Measurements from ENCODE around the gene ATP6AP1. TPM values are rescaled to one million over a fixed set of nuclear protein-coding genes. Genes with fewer than 3 reads are reported as not detected.

ATP6AP1 gene
- total and polyA plus RNA-seq, 9 of the 15 experiments (the other 6 are each of a cell fraction or from before 2014, with no cell fraction given), result 8.3 to 90.5 (median 52.9) TPM

DNA sequence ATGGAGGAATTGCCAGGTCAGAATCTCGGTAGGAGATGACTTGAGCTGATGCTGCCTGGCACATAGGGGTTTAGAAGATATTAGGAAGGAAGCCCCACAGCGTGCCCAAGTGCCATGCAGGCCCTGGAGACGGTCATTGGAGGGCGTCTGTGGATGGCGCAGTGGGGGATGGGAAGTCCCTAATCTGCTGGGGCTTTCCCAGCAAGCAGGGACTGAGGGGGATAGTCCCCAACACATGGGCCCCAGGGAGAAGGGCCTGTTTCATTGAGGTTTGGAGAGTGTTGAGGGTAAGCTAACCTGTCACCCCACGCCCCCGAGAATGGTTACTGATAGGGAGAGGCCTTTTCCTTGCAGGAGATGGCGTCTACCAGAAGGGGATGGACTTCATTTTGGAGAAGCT, 9.3 kb upstream of the ATP6AP1 start:
- Histone ChIP-seq H3K4me1 (replicated peaks in 1 of 2; ENCODE audit: control insufficient read depth in 2 of 2, insufficient read depth in 2 of 2, low read length in 2 of 2) (peaks cover 0 to 20% of the 10 kb centered on the region in 2 experiments; a peak in 2 of 5 replicates), H2AFZ (ENCODE audit: low read depth, low read length) (no peak overlapping the region), H3K79me2 (ENCODE audit: control insufficient read depth, insufficient read depth, low read length) (no peaks in the 10 kb centered on the region), H3K27ac (ENCODE audit: extremely low read depth, low read depth, low read length) (no peak overlapping the region), H3K4me3 (no peak overlapping the region), H3K4me2 (ENCODE audit: insufficient read depth, low read length) (no peak overlapping the region), H3K27me3 (ENCODE audit: control insufficient read depth in 2 of 2, insufficient read depth in 2 of 2, low read length in 2 of 2) (no peaks in the 10 kb centered on the region), H4K20me1 (replicated peaks; ENCODE audit: control insufficient read depth, insufficient read depth, low read length) (no peaks in the 10 kb centered on the region), H3K9me1 (ENCODE audit: control insufficient read depth, insufficient read depth, low read length) (no peaks in the 10 kb centered on the region), H3K9me3 (replicated peaks; ENCODE audit: control insufficient read depth, insufficient read depth, low read depth, low read length) (no peaks in the 10 kb centered on the region), H3K36me3 (ENCODE audit: control insufficient read depth, insufficient read depth, low read length) (no peaks in the 10 kb centered on the region), H3K9ac (ENCODE audit: insufficient read depth in 1 of 2, low read depth in 2 of 2, low read length in 2 of 2) (peak overlapping the region in 1 of 2 experiments; percentile 74; a peak in 1 of 4 replicates)
- BruUV-seq (replicated peaks), result no TSS peak
- no peak for DNase-seq (ENCODE audit: extremely low read depth in 1 of 4, low spot score in 3 of 4)
- intact Hi-C loops (cut with micrococcal nuclease) (no loop called here), in situ Hi-C loops (cut with MboI) (no loop called here)
- ChIA-PET CTCF (ENCODE audit: low intra/inter-chr PET ratio) (no interaction called here), POLR2A (interaction anchor here (0.6 to 3.2 kb wide), 2 partner anchors 21 to 74 kb away, joined by 4 to 11 read pairs; partner anchors contain the start of gene RPL10)
- no peak for FAIRE-seq
- ATAC-seq, result no peak
- 73% methylated on average over 8 of the region's 8 CpGs for WGBS (ENCODE audit: insufficient coverage, low coverage, missing lambda C conversion rate)
- TF ChIP-seq, protein P1, sequence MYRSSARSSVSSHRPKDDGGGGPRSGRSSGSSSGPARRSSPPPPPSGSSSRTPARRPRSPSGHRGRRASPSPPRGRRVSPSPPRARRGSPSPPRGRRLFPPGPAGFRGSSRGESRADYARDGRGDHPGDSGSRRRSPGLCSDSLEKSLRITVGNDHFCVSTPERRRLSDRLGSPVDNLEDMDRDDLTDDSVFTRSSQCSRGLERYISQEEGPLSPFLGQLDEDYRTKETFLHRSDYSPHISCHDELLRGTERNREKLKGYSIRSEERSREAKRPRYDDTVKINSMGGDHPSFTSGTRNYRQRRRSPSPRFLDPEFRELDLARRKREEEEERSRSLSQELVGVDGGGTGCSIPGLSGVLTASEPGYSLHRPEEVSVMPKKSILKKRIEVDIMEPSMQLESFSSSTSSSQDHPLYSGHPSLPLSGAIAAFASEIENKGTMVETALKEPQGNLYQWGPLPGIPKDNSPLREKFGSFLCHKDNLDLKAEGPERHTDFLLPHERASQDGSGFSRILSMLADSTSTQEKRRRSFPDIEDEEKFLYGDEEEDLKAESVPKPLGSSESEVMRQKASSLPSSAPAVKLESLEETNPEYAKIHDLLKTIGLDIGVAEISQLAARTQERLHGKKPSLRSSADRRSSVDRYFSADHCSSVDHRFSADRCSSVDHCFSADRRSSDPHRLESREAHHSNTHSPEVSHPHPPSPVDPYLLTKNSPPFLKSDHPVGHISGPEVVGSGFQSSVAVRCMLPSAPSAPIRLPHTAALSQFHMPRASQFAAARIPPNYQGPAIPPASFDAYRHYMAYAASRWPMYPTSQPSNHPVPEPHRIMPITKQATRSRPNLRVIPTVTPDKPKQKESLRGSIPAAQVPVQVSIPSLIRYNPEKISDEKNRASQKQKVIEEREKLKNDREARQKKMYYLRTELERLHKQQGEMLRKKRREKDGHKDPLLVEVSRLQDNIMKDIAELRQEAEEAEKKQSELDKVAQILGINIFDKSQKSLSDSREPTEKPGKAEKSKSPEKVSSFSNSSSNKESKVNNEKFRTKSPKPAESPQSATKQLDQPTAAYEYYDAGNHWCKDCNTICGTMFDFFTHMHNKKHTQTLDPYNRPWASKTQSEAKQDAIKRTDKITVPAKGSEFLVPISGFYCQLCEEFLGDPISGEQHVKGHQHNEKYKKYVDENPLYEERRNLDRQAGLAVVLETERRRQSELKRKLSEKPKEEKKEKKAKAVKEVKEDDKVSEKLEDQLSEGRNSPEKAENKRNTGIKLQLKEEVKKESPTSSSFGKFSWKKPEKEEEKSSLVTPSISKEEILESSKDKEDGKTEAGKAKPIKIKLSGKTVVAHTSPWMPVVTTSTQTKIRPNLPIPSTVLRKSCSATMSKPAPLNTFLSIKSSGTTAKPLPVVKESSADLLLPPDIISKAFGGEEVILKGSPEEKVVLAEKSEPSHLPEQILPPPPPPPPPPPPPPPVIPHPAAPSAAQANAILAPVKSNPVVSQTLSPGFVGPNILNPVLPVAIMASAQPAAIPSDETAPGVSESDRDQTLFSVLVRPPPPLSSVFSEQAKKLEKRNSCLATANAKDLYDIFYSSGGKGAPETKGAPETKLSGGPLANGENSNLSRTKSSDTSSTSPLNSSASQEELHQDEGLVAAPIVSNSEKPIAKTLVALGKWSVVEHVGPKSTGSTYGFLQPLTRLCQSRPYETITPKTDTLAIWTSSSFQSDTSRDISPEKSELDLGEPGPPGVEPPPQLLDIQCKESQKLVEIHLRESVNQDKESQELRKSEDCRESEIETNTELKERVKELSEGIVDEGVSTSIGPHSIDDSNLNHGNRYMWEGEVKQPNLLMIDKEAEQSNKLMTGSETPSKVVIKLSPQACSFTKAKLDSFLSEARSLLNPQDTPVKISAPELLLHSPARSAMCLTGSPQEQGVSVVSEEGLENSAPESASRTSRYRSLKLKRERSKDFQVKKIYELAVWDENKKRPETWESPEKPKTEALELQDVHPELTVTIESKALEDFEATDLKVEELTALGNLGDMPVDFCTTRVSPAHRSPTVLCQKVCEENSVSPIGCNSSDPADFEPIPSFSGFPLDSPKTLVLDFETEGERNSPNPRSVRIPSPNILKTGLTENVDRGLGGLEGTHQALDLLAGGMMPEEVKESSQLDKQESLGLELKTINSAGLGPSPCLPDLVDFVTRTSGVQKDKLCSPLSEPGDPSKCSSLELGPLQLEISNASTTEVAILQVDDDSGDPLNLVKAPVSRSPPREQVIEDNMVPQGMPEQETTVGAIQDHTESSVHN (IDR thresholded peaks at IDR 0.05; ENCODE audit: borderline replicate concordance in 1 of 2, low read depth in 1 of 2), result no peak
- no peak for TF ChIP-seq HDAC2 (IDR thresholded peaks at IDR 0.05)
- TF ChIP-seq, protein P2, sequence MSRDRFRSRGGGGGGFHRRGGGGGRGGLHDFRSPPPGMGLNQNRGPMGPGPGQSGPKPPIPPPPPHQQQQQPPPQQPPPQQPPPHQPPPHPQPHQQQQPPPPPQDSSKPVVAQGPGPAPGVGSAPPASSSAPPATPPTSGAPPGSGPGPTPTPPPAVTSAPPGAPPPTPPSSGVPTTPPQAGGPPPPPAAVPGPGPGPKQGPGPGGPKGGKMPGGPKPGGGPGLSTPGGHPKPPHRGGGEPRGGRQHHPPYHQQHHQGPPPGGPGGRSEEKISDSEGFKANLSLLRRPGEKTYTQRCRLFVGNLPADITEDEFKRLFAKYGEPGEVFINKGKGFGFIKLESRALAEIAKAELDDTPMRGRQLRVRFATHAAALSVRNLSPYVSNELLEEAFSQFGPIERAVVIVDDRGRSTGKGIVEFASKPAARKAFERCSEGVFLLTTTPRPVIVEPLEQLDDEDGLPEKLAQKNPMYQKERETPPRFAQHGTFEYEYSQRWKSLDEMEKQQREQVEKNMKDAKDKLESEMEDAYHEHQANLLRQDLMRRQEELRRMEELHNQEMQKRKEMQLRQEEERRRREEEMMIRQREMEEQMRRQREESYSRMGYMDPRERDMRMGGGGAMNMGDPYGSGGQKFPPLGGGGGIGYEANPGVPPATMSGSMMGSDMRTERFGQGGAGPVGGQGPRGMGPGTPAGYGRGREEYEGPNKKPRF (IDR thresholded peaks at IDR 0.05; ENCODE audit: low read depth, low read length), result no peak
- TF ChIP-seq, protein P3, sequence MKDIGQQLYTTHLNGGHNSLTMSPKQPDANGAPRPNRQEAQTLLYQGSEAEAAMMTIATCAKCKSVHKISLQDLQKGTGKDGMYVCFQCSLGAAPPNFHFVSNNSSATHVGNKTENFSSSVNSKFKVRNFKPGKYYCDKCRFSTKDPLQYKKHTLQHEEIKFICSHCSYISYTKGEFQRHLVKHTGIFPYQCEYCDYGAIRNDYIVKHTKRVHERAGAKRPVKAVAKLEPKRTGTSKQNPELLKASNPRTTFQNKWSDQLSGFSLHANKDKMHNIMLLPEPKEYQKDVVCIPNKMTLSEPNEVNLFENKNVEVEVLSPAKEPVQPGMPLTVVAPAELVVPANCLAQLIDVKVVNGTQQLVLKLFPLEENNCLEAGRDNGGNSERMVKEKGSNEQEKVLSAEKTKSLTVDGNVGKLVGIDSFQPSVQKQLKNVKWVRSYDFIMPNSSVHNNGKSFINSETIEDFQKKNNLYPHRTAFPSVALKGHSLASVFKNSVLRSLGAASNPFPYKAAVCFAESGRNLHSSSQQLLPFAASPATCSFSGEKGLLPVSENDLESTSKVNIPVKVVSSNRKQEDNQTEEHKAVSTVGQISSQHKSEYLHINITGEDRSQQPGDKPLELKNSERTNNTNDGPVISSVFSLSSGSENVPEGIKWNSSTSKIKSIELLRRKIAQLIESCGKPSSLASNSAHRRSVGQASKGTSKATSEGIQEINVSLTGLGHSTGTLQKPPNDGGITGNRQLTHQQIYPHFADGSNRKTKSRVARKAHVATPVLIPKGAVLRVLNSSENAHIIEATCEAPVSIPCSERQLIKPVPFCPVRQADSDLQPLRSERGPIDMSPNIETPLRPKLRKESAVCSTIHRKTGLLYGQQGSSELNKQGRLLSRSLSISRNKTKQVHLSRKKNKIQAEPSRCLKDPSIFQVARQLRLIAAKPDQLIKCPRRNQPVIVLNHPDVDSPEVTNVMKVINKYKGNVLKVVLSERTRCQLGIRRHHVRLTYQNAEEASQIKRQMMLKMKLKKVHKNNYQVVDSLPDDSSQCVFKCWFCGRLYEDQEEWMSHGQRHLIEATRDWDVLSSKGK (CRISPR knock-in tag; IDR thresholded peaks at IDR 0.05), result no peak
- TF ChIP-seq ERF (CRISPR knock-in tag; IDR thresholded peaks at IDR 0.05), result no peak
- TF ChIP-seq, protein P4, sequence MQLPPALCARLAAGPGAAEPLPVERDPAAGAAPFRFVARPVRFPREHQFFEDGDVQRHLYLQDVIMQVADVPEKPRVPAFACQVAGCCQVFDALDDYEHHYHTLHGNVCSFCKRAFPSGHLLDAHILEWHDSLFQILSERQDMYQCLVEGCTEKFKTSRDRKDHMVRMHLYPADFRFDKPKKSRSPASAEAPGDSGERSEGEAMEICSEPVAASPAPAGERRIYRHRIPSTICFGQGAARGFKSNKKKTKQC (CRISPR knock-in tag; IDR thresholded peaks at IDR 0.05), result no peak

All from K562 (cell line).